ENCODE data around the gene MAP1LC3B2.

GRCh38 chr12:116597886-116598285 is 38.7 kb downstream of the MAP1LC3B2 start:
- no peak for TF ChIP-seq CTCF (IDR thresholded peaks at IDR 0.05; ENCODE audit: poor library complexity)
- TF ChIP-seq EZH2 (IDR thresholded peaks at IDR 0.05; ENCODE audit: borderline replicate concordance), result no peak

Data from hepatocyte (in vitro differentiated cells).